HG03066 (cell line): ENCODE measurements around the gene AUP1.

Source experiments
- ATAC-seq: cut with Tn5 transposase; IDR thresholded peaks from one replicate; pipeline ENCODE4 v1.9.1; 2021; ENCODE audit warnings: low read depth; ENCODE audit not compliant: unreplicated experiment

AUP1 gene

GRCh38 chr2:74538881-74539339 is 9.4 kb upstream of the AUP1 start:
- no peak for ATAC-seq

GRCh38 chr2:74537140-74537539 is 7.6 kb upstream of the AUP1 start:
- no peak for ATAC-seq

- ATAC-seq: no peak
These were observed 6.9 kb upstream of the AUP1 start for GRCh38 chr2:74536166-74536950.

GRCh38 chr2:74535440-74535965 is 6.0 kb upstream of the AUP1 start:
- ATAC-seq: no peak

GRCh38 chr2:74534411-74534810 is 4.9 kb upstream of the AUP1 start:
- ATAC-seq: no peak

- ATAC-seq: no peak
These were observed 4.0 kb upstream of the AUP1 start for GRCh38 chr2:74533464-74533863.

GRCh38 chr2:74532222-74532621 is 2.7 kb upstream of the AUP1 start:
- ATAC-seq: no peak

GRCh38 chr2:74531666-74532065 is 2.2 kb upstream of the AUP1 start:
- no peak for ATAC-seq

GRCh38 chr2:74530239-74531187 is 1.0 kb upstream of the AUP1 start:
- peak; percentile 23 for ATAC-seq

- ATAC-seq: peak; percentile 3
These were observed 728 bp downstream of the AUP1 start for GRCh38 chr2:74528600-74529356.

GRCh38 chr2:74527741-74528140 is 1.8 kb downstream of the AUP1 start:
- no peak for ATAC-seq

- ATAC-seq: no peak
These were observed 2.8 kb downstream of the AUP1 start for GRCh38 chr2:74526649-74527230.

GRCh38 chr2:74525717-74526648 is 3.5 kb downstream of the AUP1 start, which contains the start of gene DQX1:
Gene DQX1, minus strand, starts transcription at chr2:74526231. Its CDS starts 502 bp downstream, at chr2:74525729.
- ATAC-seq: no peak

- no peak for ATAC-seq
These were observed 4.4 kb downstream of the AUP1 start for GRCh38 chr2:74524955-74525716.

- no peak for ATAC-seq
These were observed 5.5 kb downstream of the AUP1 start for GRCh38 chr2:74524005-74524404.

- no peak for ATAC-seq
These were observed 7.0 kb downstream of the AUP1 start for GRCh38 chr2:74522516-74522915.

GRCh38 chr2:74516650-74517049 is 12.9 kb downstream of the AUP1 start:
- no peak for ATAC-seq

GRCh38 chr2:74515981-74516633 is 13.4 kb downstream of the AUP1 start:
- ATAC-seq: no peak
